Measurements from ENCODE around the gene CCDC180.
"Not testable (repeated sequence)": the region's sequence is repeated elsewhere in the genome, so short reads cannot be mapped to it uniquely, and the experiment has no call there.

The CCDC180 gene

GRCh38 chr9:97327562-97327961, 20.1 kb downstream of the CCDC180 start:
- no peak overlapping the region for H2AFZ ChIP-seq (ENCODE audit: low read depth, low read length)
- TF ChIP-seq CTCF (IDR thresholded peaks at IDR 0.05; ENCODE audit: low read depth, low read length) (no peak), EZH2phosphoT487 (IDR thresholded peaks at IDR 0.05; ENCODE audit: low read depth) (no peak)
- H3K4me1 ChIP-seq (ENCODE audit: low read length): no peaks in the 10 kb centered on the region
- no peaks in the 10 kb centered on the region for H3K9me3 ChIP-seq (ENCODE audit: insufficient read depth, low read length)
- H3K9ac ChIP-seq (ENCODE audit: low read length): no peak overlapping the region
- H3K4me3 ChIP-seq (ENCODE audit: low read length): no peak overlapping the region
- H4K20me1 ChIP-seq (ENCODE audit: insufficient read depth, low read length): no peaks in the 10 kb centered on the region
- no peak overlapping the region for H3K4me2 ChIP-seq (ENCODE audit: low read length)
- H3K79me2 ChIP-seq (ENCODE audit: low read length): no peaks in the 10 kb centered on the region
- no peaks in the 10 kb centered on the region for H3K36me3 ChIP-seq (replicated peaks; ENCODE audit: low read depth, low read length)
- no peak overlapping the region for H3K27ac ChIP-seq (ENCODE audit: low read length)
- no peaks in the 10 kb centered on the region for H3K27me3 ChIP-seq (ENCODE audit: low read depth, low read length)

- H3K79me2 ChIP-seq (ENCODE audit: low read length): no peaks in the 10 kb centered on the region
- H4K20me1 ChIP-seq (ENCODE audit: insufficient read depth, low read length): no peaks in the 10 kb centered on the region
- no peak overlapping the region for H2AFZ ChIP-seq (ENCODE audit: low read depth, low read length)
- H3K27ac ChIP-seq (ENCODE audit: low read length): no peak overlapping the region
- no peak overlapping the region for H3K4me3 ChIP-seq (ENCODE audit: low read length)
- H3K4me1 ChIP-seq (ENCODE audit: low read length): no peaks in the 10 kb centered on the region
- H3K9me3 ChIP-seq (ENCODE audit: insufficient read depth, low read length): no peaks in the 10 kb centered on the region
- TF ChIP-seq CTCF (IDR thresholded peaks at IDR 0.05; ENCODE audit: low read depth, low read length) (no peak), EZH2phosphoT487 (IDR thresholded peaks at IDR 0.05; ENCODE audit: low read depth) (no peak)
- no peak overlapping the region for H3K4me2 ChIP-seq (ENCODE audit: low read length)
- no peaks in the 10 kb centered on the region for H3K27me3 ChIP-seq (ENCODE audit: low read depth, low read length)
- no peak overlapping the region for H3K9ac ChIP-seq (ENCODE audit: low read length)
- H3K36me3 ChIP-seq (replicated peaks; ENCODE audit: low read depth, low read length): no peaks in the 10 kb centered on the region
Measured at GRCh38 chr9:97332993-97333392, 25.5 kb downstream of the CCDC180 start.

GRCh38 chr9:97335622-97336021, 28.2 kb downstream of the CCDC180 start:
- H3K4me1 ChIP-seq (ENCODE audit: low read length); H3K9ac ChIP-seq (ENCODE audit: low read length); H3K79me2 ChIP-seq (ENCODE audit: low read length); H3K27me3 ChIP-seq (ENCODE audit: low read depth, low read length); H3K4me3 ChIP-seq (ENCODE audit: low read length); H3K36me3 ChIP-seq (replicated peaks; ENCODE audit: low read depth, low read length); H3K9me3 ChIP-seq (ENCODE audit: insufficient read depth, low read length); H4K20me1 ChIP-seq (ENCODE audit: insufficient read depth, low read length); H3K27ac ChIP-seq (ENCODE audit: low read length); H2AFZ ChIP-seq (ENCODE audit: low read depth, low read length); H3K4me2 ChIP-seq (ENCODE audit: low read length): not testable (repeated sequence)

GRCh38 chr9:97348871-97349270, 41.4 kb downstream of the CCDC180 start:
- no peak for TF ChIP-seq CTCF (IDR thresholded peaks at IDR 0.05; ENCODE audit: low read depth, low read length)
- TF ChIP-seq EZH2phosphoT487 (IDR thresholded peaks at IDR 0.05; ENCODE audit: low read depth): no peak
- H3K27ac ChIP-seq (ENCODE audit: low read length): no peak overlapping the region

GRCh38 chr9:97349400-97349799, 41.9 kb downstream of the CCDC180 start:
- no peak overlapping the region for H3K27ac ChIP-seq (ENCODE audit: low read length)
- no peak overlapping the region for H3K4me3 ChIP-seq (ENCODE audit: low read length)
- no peaks in the 10 kb centered on the region for H3K79me2 ChIP-seq (ENCODE audit: low read length)
- no peaks in the 10 kb centered on the region for H3K4me1 ChIP-seq (ENCODE audit: low read length)
- H3K27me3 ChIP-seq (ENCODE audit: low read depth, low read length): no peaks in the 10 kb centered on the region
- no peaks in the 10 kb centered on the region for H3K9me3 ChIP-seq (ENCODE audit: insufficient read depth, low read length)
- H3K36me3 ChIP-seq (replicated peaks; ENCODE audit: low read depth, low read length): no peaks in the 10 kb centered on the region
- no peak overlapping the region for H3K4me2 ChIP-seq (ENCODE audit: low read length)
- H4K20me1 ChIP-seq (ENCODE audit: insufficient read depth, low read length): no peaks in the 10 kb centered on the region
- H3K9ac ChIP-seq (ENCODE audit: low read length): no peak overlapping the region
- TF ChIP-seq EZH2phosphoT487 (IDR thresholded peaks at IDR 0.05; ENCODE audit: low read depth) (no peak), CTCF (IDR thresholded peaks at IDR 0.05; ENCODE audit: low read depth, low read length) (no peak)
- H2AFZ ChIP-seq (ENCODE audit: low read depth, low read length): no peak overlapping the region

More at GRCh38 chr9:97348871-97349270, 41.4 kb downstream of the CCDC180 start:
- H3K4me1 ChIP-seq (ENCODE audit: low read length): no peaks in the 10 kb centered on the region
- H3K4me3 ChIP-seq (ENCODE audit: low read length): no peak overlapping the region
- H3K27me3 ChIP-seq (ENCODE audit: low read depth, low read length): no peaks in the 10 kb centered on the region
- no peaks in the 10 kb centered on the region for H3K9me3 ChIP-seq (ENCODE audit: insufficient read depth, low read length)
- no peak overlapping the region for H3K9ac ChIP-seq (ENCODE audit: low read length)
- no peaks in the 10 kb centered on the region for H3K36me3 ChIP-seq (replicated peaks; ENCODE audit: low read depth, low read length)
- H2AFZ ChIP-seq (ENCODE audit: low read depth, low read length): no peak overlapping the region
- H3K4me2 ChIP-seq (ENCODE audit: low read length): no peak overlapping the region
- no peaks in the 10 kb centered on the region for H3K79me2 ChIP-seq (ENCODE audit: low read length)
- no peaks in the 10 kb centered on the region for H4K20me1 ChIP-seq (ENCODE audit: insufficient read depth, low read length)

Measured in OCI-LY3 (cell line).